ENCODE data around the gene NDRG3. TPM values are rescaled to one million over a fixed set of nuclear protein-coding genes. Genes with fewer than 3 reads are reported as not detected.

NDRG3 gene
- total and polyA plus RNA-seq, 2 of the 4 experiments (the other 2 are of a cell fraction), result 24.8 to 34.2 TPM

- H3K14ac ChIP-seq (replicated peaks; ENCODE audit: low read depth, low read length), result peak within 1 kb of the TSS; percentile 80
- H2BK5ac ChIP-seq (ENCODE audit: low read depth, low read length, poor library complexity, severe bottlenecking), result peak within 1 kb of the TSS; percentile 49
- peak within 1 kb of the TSS; percentile 53; the same call in 1 of the 2 replicates for H2BK120ac ChIP-seq (ENCODE audit: low read depth, low read length)
- no peaks in the 10 kb centered on the region for H3K27me3 ChIP-seq (ENCODE audit: control insufficient read depth, insufficient read depth, low read length)
- TF ChIP-seq MXI1 (IDR thresholded peaks at IDR 0.05; ENCODE audit: borderline replicate concordance, low read depth, low read length) (peak; percentile 66; the same call in 1 of the 2 replicates), NFE2L2 (IDR thresholded peaks at IDR 0.05; ENCODE audit: low read depth, low read length) (no peak), POLR2A (IDR thresholded peaks at IDR 0.05; ENCODE audit: low read depth, low read length) (peak; percentile 80), RAD21 (IDR thresholded peaks at IDR 0.05; ENCODE audit: low read length) (peak; percentile 74), MAZ (IDR thresholded peaks at IDR 0.05; ENCODE audit: borderline replicate concordance, low read depth, low read length) (no peak), BHLHE40 (IDR thresholded peaks at IDR 0.05; ENCODE audit: low read depth, low read length) (no peak), ELK1 (IDR thresholded peaks at IDR 0.05; ENCODE audit: borderline replicate concordance, low read depth, low read length) (no peak), FOS (IDR thresholded peaks at IDR 0.05; ENCODE audit: low read depth, low read length) (no peak), MAFK (IDR thresholded peaks at IDR 0.05; ENCODE audit: low read depth, low read length) (0 out of 2 replicates have a peak, but pooled peaks have one; percentile 30), SMC3 (IDR thresholded peaks at IDR 0.05; ENCODE audit: low read depth, low read length) (peak; percentile 74), CTCF (conservative IDR thresholded peaks at IDR 0.05; ENCODE audit: low read depth, low read length) (peak; percentile 98), RCOR1 (IDR thresholded peaks at IDR 0.05; ENCODE audit: insufficient replicate concordance, low read length) (no peak)
- peaks cover 15% of the 10 kb centered on the region for H3K36me3 ChIP-seq (ENCODE audit: control insufficient read depth, insufficient read depth, low read length)
- in situ Hi-C loops (cut with MboI; ENCODE audit: low sequenced_read_pairs), result no loop called here
- H4K5ac ChIP-seq (ENCODE audit: low read depth, low read length), result peak within 1 kb of the TSS; percentile 94
- peak within 1 kb of the TSS; percentile 84 for H3K9ac ChIP-seq (ENCODE audit: low read depth, low read length)
- peak; percentile 99 for ATAC-seq (ENCODE audit: low read depth)
- peaks cover 4% of the 10 kb centered on the region; the same call in 1 of the 2 replicates for H3K4me1 ChIP-seq (ENCODE audit: control insufficient read depth, insufficient read depth, low read length)
- peak within 1 kb of the TSS; percentile 77 for H4K91ac ChIP-seq (ENCODE audit: insufficient read depth, low read depth, low read length)
- peaks cover 8% of the 10 kb centered on the region; the same call in 1 of the 2 replicates for H3K9me1 ChIP-seq (ENCODE audit: insufficient read depth, low read length)
- H3K27ac ChIP-seq (ENCODE audit: insufficient read depth, low read length), result peak within 1 kb of the TSS; percentile 68
- H4K8ac ChIP-seq (ENCODE audit: low read depth in 2 of 2, low read length in 2 of 2), result peak within 1 kb of the TSS; percentile 91 to 98
- H2AK5ac ChIP-seq (ENCODE audit: low read depth, low read length), result peak within 1 kb of the TSS; percentile 56
- no peak within 1 kb of the TSS for H2BK20ac ChIP-seq (ENCODE audit: low read depth, low read length)
- peak; percentile 98 for DNase-seq
- BruUV-seq (replicated peaks), result no TSS peak
- intact Hi-C loops (cut with micrococcal nuclease), result loop anchor here (1.0 to 2.0 kb wide), 2 partner anchors 31 to 49 kb away; no protein-coding TSS in a partner anchor
- H3K9me3 ChIP-seq (ENCODE audit: control insufficient read depth, insufficient read depth, low read length), result no peaks in the 10 kb centered on the region
- peak within 1 kb of the TSS; percentile 92 for H2AFZ ChIP-seq (replicated peaks; ENCODE audit: low read length, poor library complexity)
- H3K4me3 ChIP-seq (ENCODE audit: insufficient read depth, low read depth, low read length), result peak within 1 kb of the TSS; percentile 84
- peak within 1 kb of the TSS; percentile 20; the same call in 1 of the 3 replicates for H2BK15ac ChIP-seq (ENCODE audit: low read depth, low read length)
- H3K23ac ChIP-seq (ENCODE audit: low read depth, low read length), result peak within 1 kb of the TSS; percentile 68; the same call in 1 of the 2 replicates
- POLR2A ChIA-PET (ENCODE audit: unreplicated experiment), result no interaction called here
- peak within 1 kb of the TSS; percentile 99 for H3K4me2 ChIP-seq (ENCODE audit: low read depth, low read length)
- peak within 1 kb of the TSS; percentile 73 for H2AK9ac ChIP-seq (replicated peaks; ENCODE audit: low read depth, low read length, poor library complexity)
- peak within 1 kb of the TSS; percentile 55 for H3K56ac ChIP-seq (ENCODE audit: extremely low read depth, insufficient read depth, low read length)
- CTCF ChIA-PET, result interaction anchor here (0.6 to 1.4 kb wide), 7 partner anchors 27 to 484 kb away, joined by 3 to 6 read pairs (median 3); no protein-coding TSS in a partner anchor
- dilution Hi-C loops (cut with HindIII; ENCODE audit: low sequenced_read_pairs, unreplicated experiment), result no loop called here
- peak within 1 kb of the TSS; percentile 83 for H3K4ac ChIP-seq (ENCODE audit: low read depth, low read length)
- 0% methylated on average over 15 of the region's 90 CpGs; no CpG with 5 or more reads in 1 of the 2 experiments for WGBS, 2 experiments (ENCODE audit: extremely low coverage in 2 of 2, insufficient read length in 1 of 2)
- peaks cover 11% of the 10 kb centered on the region; the same call in 1 of the 2 replicates for H4K20me1 ChIP-seq (ENCODE audit: insufficient read depth, low read length)
- peaks cover 9 to 27% of the 10 kb centered on the region in 2 experiments; a peak in 3 of 4 replicates for H3K79me1 ChIP-seq (ENCODE audit: low read depth in 1 of 2, low read length in 2 of 2)
- no peak within 1 kb of the TSS for H3K18ac ChIP-seq (ENCODE audit: low read depth, low read length)
These were observed 140.3 kb downstream of the NDRG3 start, which contains the start of gene RAB5IF for GRCh38 chr20:36605399-36606157. Gene RAB5IF (plus strand): TSS chr20:36605779. CDS start chr20:36605952, 173 bp downstream.
